ENCODE measurements around the gene USP3.

Gene USP3

GRCh38 chr15:63606308-63606707 is 101.9 kb downstream of the USP3 start:
- DNase-seq (ENCODE audit: extremely low read depth, insufficient read length), result no peak
- no peak overlapping the region for H3K4me3 ChIP-seq (replicated peaks; ENCODE audit: low read depth, low read length)
- H3K36me3 ChIP-seq (ENCODE audit: control insufficient read depth, insufficient read depth, low read length), result peaks cover 22% of the 10 kb centered on the region
- H3K27me3 ChIP-seq (replicated peaks; ENCODE audit: control insufficient read depth, insufficient read depth, low read length), result no peaks in the 10 kb centered on the region
- no peak for TF ChIP-seq CTCF (IDR thresholded peaks at IDR 0.05; ENCODE audit: insufficient read depth, low read length, poor library complexity, severe bottlenecking)

DNA sequence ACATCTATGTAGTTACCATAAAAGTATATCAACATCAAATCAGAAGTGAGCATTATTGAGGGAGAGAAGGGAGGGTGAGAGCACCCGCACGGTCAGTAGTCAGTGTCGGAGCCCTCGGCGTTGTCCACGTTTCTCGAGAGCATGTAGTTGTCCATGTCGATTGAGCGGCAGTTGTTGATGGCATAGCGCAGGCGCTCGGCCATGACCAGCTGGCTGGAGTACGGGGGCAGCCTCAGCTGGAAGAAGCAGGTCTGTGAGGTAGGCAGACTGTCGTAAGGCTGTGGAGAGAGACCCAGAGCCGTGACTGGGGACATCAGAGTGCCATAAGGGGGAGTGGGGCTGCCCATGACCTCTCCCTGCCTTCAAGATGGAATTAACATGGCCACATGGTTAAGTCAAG is 104.6 kb downstream of the USP3 start:
- TF ChIP-seq CTCF (IDR thresholded peaks at IDR 0.05; ENCODE audit: insufficient read depth, low read length, poor library complexity, severe bottlenecking), result no peak
- no peak for DNase-seq (ENCODE audit: extremely low read depth, insufficient read length)
- Histone ChIP-seq H3K4me3 (replicated peaks; ENCODE audit: low read depth, low read length) (no peak overlapping the region), H3K27me3 (replicated peaks; ENCODE audit: control insufficient read depth, insufficient read depth, low read length) (no peaks in the 10 kb centered on the region), H3K36me3 (ENCODE audit: control insufficient read depth, insufficient read depth, low read length) (peaks cover 33% of the 10 kb centered on the region)

DNA sequence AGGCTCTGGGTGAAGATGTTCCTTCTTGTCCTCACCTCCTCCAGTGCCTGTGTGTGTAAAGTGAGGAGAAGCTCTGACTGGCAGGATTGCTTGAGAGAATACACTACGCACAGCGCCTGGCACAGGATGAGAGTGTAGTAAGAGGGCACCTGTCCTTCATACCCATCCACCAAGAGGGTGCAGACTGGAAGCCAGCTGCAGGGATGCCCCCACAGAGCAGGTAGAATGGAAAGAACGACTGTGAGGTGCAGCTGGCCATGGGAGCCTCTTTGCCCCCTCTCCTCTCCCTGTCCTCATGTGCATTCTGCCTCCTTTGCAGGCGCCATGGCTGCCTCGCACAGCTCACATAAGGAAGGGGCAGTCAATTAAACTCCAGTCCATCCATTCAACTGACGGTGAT is 105.1 kb downstream of the USP3 start:
- no peak for DNase-seq (ENCODE audit: extremely low read depth, insufficient read length)
- no peak overlapping the region for H3K4me3 ChIP-seq (replicated peaks; ENCODE audit: low read depth, low read length)
- H3K36me3 ChIP-seq (ENCODE audit: control insufficient read depth, insufficient read depth, low read length), result peaks cover 35% of the 10 kb centered on the region
- H3K27me3 ChIP-seq (replicated peaks; ENCODE audit: control insufficient read depth, insufficient read depth, low read length), result no peaks in the 10 kb centered on the region
- no peak for TF ChIP-seq CTCF (IDR thresholded peaks at IDR 0.05; ENCODE audit: insufficient read depth, low read length, poor library complexity, severe bottlenecking)

GRCh38 chr15:63610209-63610841 is 105.9 kb downstream of the USP3 start:
- no peak overlapping the region for H3K4me3 ChIP-seq (replicated peaks; ENCODE audit: low read depth, low read length)
- peak; percentile 50 for DNase-seq (ENCODE audit: extremely low read depth, insufficient read length)
- peaks cover 38% of the 10 kb centered on the region for H3K36me3 ChIP-seq (ENCODE audit: control insufficient read depth, insufficient read depth, low read length)
- peak; percentile 89 for TF ChIP-seq CTCF (IDR thresholded peaks at IDR 0.05; ENCODE audit: insufficient read depth, low read length, poor library complexity, severe bottlenecking)
- no peaks in the 10 kb centered on the region for H3K27me3 ChIP-seq (replicated peaks; ENCODE audit: control insufficient read depth, insufficient read depth, low read length)

- H3K36me3 ChIP-seq (ENCODE audit: control insufficient read depth, insufficient read depth, low read length), result peaks cover 38% of the 10 kb centered on the region
- no peak for TF ChIP-seq CTCF (IDR thresholded peaks at IDR 0.05; ENCODE audit: insufficient read depth, low read length, poor library complexity, severe bottlenecking)
- no peak overlapping the region for H3K4me3 ChIP-seq (replicated peaks; ENCODE audit: low read depth, low read length)
- no peaks in the 10 kb centered on the region for H3K27me3 ChIP-seq (replicated peaks; ENCODE audit: control insufficient read depth, insufficient read depth, low read length)
- no peak for DNase-seq (ENCODE audit: extremely low read depth, insufficient read length)
These were observed 106.8 kb downstream of the USP3 start for GRCh38 chr15:63611177-63611576.

DNA sequence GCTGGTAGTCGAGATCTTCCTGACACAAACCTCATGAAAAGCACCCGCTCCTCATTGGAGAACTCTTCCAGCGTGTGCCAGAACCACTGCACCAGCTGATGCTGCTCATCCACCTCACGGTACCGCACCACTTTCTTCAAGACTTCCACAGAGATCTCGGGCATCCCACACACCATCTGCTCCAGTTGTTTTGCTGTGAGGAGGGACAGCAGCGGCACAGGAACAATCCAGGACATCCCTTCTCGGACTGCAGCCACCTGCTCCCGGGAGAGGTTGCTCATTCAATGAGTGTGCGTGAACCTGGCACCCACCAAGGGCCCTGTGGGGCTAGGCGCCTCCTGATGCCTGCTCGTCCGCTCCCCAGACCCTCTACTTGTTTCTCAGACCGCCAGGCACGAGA is 107.9 kb downstream of the USP3 start:
- Histone ChIP-seq H3K27me3 (replicated peaks; ENCODE audit: control insufficient read depth, insufficient read depth, low read length) (no peaks in the 10 kb centered on the region), H3K4me3 (replicated peaks; ENCODE audit: low read depth, low read length) (no peak overlapping the region), H3K36me3 (ENCODE audit: control insufficient read depth, insufficient read depth, low read length) (peaks cover 35% of the 10 kb centered on the region)
- no peak for TF ChIP-seq CTCF (IDR thresholded peaks at IDR 0.05; ENCODE audit: insufficient read depth, low read length, poor library complexity, severe bottlenecking)
- no peak for DNase-seq (ENCODE audit: extremely low read depth, insufficient read length)

Data from GM06990 (cell line).